ENCODE data around the gene FLT1.

DNA sequence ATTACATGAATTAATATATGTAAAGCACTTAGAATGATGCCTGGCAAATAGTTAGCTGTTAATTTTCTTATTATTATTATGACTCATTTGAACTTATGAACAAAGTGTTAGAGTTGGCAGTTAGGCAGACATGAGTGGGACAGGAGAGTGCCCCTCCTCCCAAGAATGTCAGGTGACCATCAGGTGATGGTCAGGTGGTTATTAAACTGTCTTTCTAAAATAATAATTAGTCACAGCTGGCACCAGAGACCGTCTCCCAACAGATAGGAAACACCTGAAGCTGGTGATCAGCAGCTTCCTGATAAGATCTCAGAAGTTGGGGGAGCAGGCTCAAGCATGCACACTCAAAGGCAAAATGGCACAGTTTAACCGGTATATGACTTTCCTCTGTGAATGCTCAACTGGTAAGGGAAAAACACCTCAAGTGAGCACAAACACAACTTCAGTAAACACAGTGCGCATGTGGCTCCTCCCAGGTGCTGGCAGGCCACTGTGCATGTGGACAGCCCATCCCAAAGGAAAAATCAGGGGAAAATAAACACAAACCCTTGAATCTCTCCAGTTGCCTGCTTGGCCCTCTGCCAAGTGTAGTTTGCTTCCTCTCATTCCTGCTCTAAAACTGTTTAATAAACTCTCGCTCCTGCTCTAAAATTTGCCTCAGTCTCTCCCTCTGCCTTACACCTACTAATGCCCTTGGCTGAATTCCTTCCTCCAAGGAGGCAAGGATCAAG is 54.0 kb downstream of the FLT1 start:
- TF ChIP-seq CBX3 (IDR thresholded peaks at IDR 0.05; ENCODE audit: low read depth) (no peak), POLR2AphosphoS5 (IDR thresholded peaks at IDR 0.05; ENCODE audit: low read depth, low read length) (no peak), EZH2 (IDR thresholded peaks at IDR 0.05) (no peak), FOSL1 (IDR thresholded peaks at IDR 0.05; ENCODE audit: low read depth) (no peak)
- TF ChIP-seq, protein P1, sequence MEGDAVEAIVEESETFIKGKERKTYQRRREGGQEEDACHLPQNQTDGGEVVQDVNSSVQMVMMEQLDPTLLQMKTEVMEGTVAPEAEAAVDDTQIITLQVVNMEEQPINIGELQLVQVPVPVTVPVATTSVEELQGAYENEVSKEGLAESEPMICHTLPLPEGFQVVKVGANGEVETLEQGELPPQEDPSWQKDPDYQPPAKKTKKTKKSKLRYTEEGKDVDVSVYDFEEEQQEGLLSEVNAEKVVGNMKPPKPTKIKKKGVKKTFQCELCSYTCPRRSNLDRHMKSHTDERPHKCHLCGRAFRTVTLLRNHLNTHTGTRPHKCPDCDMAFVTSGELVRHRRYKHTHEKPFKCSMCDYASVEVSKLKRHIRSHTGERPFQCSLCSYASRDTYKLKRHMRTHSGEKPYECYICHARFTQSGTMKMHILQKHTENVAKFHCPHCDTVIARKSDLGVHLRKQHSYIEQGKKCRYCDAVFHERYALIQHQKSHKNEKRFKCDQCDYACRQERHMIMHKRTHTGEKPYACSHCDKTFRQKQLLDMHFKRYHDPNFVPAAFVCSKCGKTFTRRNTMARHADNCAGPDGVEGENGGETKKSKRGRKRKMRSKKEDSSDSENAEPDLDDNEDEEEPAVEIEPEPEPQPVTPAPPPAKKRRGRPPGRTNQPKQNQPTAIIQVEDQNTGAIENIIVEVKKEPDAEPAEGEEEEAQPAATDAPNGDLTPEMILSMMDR (IDR thresholded peaks at IDR 0.05 in 2 of 3, conservative IDR thresholded peaks at IDR 0.05 in 1 of 3; ENCODE audit: borderline replicate concordance in 1 of 3, insufficient read depth in 1 of 3, low read depth in 2 of 3, low read length in 2 of 3): no peak
